OCI-LY3 (cell line): ENCODE results near the gene KCTD2.
"Not testable (repeated sequence)": the region's sequence is repeated elsewhere in the genome, so short reads cannot be mapped to it uniquely, and the experiment has no call there.

Source experiments
- H2AFZ ChIP-seq: fragments of 200-600, 300-600 bp; shearing (Covaris generic); 2 replicates; pipeline ENCODE4 v1.6.0; 2014; ENCODE audit warnings: antibody characterized with exemption, low read depth, low read length
- H3K27ac ChIP-seq: fragments of 200-600, 300-600 bp; sonication (generic); 2 replicates; pipeline ENCODE4 v1.5.1; 2014; ENCODE audit warnings: mild to moderate bottlenecking, low read length, moderate library complexity, mixed read lengths
- H3K27me3 ChIP-seq: fragments of 200-600, 300-600 bp; sonication (generic); 2 replicates; pipeline ENCODE4 v1.6.1; 2014; ENCODE audit warnings: low read depth, low read length, mixed read lengths
- H3K36me3 ChIP-seq: fragments of 200-600, 300-600 bp; sonication (generic); replicated peaks from 2 replicates; pipeline ENCODE3; 2014; ENCODE audit warnings: low read depth, low read length, mixed read lengths
- H3K4me1 ChIP-seq: fragments of 300-600, 200-600 bp; sonication (generic); 2 replicates; pipeline ENCODE4 v1.6.1; 2014; ENCODE audit warnings: low read length, mixed read lengths
- H3K4me2 ChIP-seq: fragments of 200-600, 300-600 bp; sonication (generic); 2 replicates; pipeline ENCODE4 v1.6.1; 2014; ENCODE audit warnings: low read length, mixed read lengths
- H3K4me3 ChIP-seq: fragments of 300-600, 200-600 bp; sonication (generic); 2 replicates; pipeline ENCODE4 v1.5.1; 2014; ENCODE audit warnings: antibody characterized with exemption, mild to moderate bottlenecking, low read length, moderate library complexity
- H3K79me2 ChIP-seq: fragments of 300-600, 200-600 bp; shearing (Covaris generic); 2 replicates; pipeline ENCODE4 v1.6.1; 2014; ENCODE audit warnings: mild to moderate bottlenecking, low read length, mixed read lengths
- H3K9ac ChIP-seq: fragments of 300-600, 200-600 bp; shearing (Covaris generic); 2 replicates; pipeline ENCODE4 v1.6.0; 2014; ENCODE audit warnings: mild to moderate bottlenecking, low read length, moderate library complexity
- H3K9me3 ChIP-seq: fragments of 200-600, 300-600 bp; shearing (Covaris generic); 2 replicates; pipeline ENCODE4 v1.6.1; 2014; ENCODE audit warnings: low read length, mixed read lengths; ENCODE audit not compliant: insufficient read depth
- H4K20me1 ChIP-seq: fragments of 200-600, 300-600 bp; sonication (generic); 2 replicates; pipeline ENCODE4 v1.6.1; 2016; ENCODE audit warnings: low read length, mixed read lengths; ENCODE audit not compliant: insufficient read depth
- EZH2phosphoT487 ChIP-seq: fragments of 200-600 bp; shearing (Covaris generic); IDR thresholded peaks from 2 replicates; pipeline ENCODE4 v1.6.1; 2018; ENCODE audit warnings: antibody characterized with exemption, mixed run types, low read depth
- TF ChIP-seq, protein P1 (sequence below): fragments of 200-600, 300-600 bp; sonication (generic); IDR thresholded peaks from 2 replicates; pipeline ENCODE4 v1.5.1; 2014; ENCODE audit warnings: antibody characterized with exemption, low read length, low read depth

Gene KCTD2

DNA sequence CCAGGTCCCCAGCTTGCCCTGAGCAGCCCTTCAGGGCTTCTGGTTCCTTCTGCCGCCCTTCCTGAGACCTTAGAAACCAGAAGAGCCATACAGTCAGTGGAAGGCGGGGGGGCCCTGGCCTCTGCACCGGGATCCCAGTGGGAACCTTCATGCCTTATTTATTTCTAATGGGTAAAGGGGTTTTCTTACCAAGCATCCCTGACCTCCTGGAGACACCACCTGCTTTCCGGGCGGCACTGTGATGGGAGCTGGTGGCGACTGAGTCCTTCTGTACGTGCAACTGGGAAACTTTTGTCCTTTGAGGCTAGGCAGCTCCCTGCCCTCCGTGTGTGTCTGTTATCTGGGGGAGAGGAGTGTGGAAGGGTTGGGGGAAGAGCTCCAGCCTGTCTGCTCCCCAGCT is 41.7 kb upstream of the KCTD2 start:
- H3K36me3 ChIP-seq, result no peaks in the 10 kb centered on the region
- no peaks in the 10 kb centered on the region for H3K79me2 ChIP-seq
- H3K4me1 ChIP-seq, result no peaks in the 10 kb centered on the region
- H3K9me3 ChIP-seq, result no peaks in the 10 kb centered on the region
- H3K4me3 ChIP-seq, result no peak overlapping the region
- TF ChIP-seq EZH2phosphoT487, result no peak
- TF ChIP-seq, protein P1, sequence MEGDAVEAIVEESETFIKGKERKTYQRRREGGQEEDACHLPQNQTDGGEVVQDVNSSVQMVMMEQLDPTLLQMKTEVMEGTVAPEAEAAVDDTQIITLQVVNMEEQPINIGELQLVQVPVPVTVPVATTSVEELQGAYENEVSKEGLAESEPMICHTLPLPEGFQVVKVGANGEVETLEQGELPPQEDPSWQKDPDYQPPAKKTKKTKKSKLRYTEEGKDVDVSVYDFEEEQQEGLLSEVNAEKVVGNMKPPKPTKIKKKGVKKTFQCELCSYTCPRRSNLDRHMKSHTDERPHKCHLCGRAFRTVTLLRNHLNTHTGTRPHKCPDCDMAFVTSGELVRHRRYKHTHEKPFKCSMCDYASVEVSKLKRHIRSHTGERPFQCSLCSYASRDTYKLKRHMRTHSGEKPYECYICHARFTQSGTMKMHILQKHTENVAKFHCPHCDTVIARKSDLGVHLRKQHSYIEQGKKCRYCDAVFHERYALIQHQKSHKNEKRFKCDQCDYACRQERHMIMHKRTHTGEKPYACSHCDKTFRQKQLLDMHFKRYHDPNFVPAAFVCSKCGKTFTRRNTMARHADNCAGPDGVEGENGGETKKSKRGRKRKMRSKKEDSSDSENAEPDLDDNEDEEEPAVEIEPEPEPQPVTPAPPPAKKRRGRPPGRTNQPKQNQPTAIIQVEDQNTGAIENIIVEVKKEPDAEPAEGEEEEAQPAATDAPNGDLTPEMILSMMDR, result no peak
- H3K9ac ChIP-seq, result no peak overlapping the region
- no peaks in the 10 kb centered on the region for H3K27me3 ChIP-seq
- no peak overlapping the region for H3K4me2 ChIP-seq
- H3K27ac ChIP-seq, result no peak overlapping the region
- no peaks in the 10 kb centered on the region for H4K20me1 ChIP-seq
- no peak overlapping the region for H2AFZ ChIP-seq

DNA sequence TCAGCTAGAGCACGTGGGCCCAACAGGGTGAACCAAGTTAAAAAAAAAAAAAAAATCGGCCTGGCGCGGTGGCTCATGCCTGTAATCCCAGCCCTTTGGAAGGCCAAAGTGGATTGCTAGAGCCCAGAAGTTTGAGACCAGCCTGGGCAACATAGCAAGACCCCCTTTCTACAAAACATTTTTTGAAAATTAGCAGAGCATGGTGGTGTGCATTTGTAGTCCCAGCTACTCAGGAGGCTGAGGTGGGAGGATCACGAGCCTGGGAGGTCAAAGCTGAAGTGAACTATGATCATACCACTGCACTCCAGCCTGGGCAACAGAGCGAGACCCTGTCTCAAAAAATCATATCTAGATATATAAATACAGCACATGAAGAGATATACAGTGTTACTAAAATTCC is 40.9 kb upstream of the KCTD2 start:
- H2AFZ ChIP-seq, H3K79me2 ChIP-seq, H3K27me3 ChIP-seq, H3K9me3 ChIP-seq, H4K20me1 ChIP-seq, H3K36me3 ChIP-seq, H3K9ac ChIP-seq, H3K27ac ChIP-seq, H3K4me3 ChIP-seq, H3K4me1 ChIP-seq, H3K4me2 ChIP-seq: not testable (repeated sequence)

DNA sequence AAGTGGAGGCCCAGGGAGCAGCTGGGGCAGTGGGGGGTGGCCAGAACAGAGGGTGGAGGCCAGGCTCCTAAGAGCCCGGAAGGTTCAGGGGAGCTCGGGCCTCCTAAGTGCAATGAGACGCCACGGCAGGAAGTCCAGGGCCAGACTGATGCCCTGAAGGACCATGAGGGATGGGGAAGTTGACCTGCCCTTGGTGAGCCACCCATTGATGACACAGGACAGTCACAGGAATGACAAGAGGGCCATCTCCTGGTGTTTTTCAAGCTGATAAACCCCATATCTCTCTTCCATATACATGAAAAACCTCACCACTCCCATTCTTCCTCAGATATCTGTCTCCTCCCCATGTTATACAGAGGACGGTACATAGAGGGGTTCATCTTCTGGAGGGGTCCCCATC is 40.4 kb upstream of the KCTD2 start:
- no peaks in the 10 kb centered on the region for H3K9me3 ChIP-seq
- H3K4me3 ChIP-seq, result no peak overlapping the region
- no peak for TF ChIP-seq EZH2phosphoT487
- TF ChIP-seq, protein P1, result no peak
- no peaks in the 10 kb centered on the region for H3K36me3 ChIP-seq
- H3K4me2 ChIP-seq, result no peak overlapping the region
- peaks cover under 1% of the 10 kb centered on the region; the same call in 1 of the 2 replicates for H3K4me1 ChIP-seq
- H3K27ac ChIP-seq, result no peak overlapping the region
- no peak overlapping the region for H3K9ac ChIP-seq
- H4K20me1 ChIP-seq, result no peaks in the 10 kb centered on the region
- no peak overlapping the region for H2AFZ ChIP-seq
- no peaks in the 10 kb centered on the region for H3K27me3 ChIP-seq
- H3K79me2 ChIP-seq, result no peaks in the 10 kb centered on the region

DNA sequence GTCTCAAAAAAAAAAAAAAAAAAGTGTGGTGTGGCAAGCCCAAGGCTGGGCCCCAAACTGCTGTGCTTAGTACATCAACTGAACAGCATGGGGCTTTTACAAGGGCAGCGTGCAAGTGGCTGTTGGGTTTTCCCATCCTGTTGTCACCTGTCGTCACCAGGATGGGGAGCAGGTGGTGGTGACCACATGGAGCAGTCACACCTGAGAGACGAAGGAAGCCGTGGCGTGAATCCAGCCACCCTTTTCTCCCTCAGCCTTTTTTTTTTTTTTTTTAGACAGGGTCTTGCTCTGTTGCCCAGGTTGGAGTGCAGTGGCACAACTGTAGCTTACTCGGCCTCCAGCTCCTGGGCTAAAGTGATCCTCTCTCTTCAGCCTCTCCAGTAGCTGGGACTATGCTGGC is 38.7 kb upstream of the KCTD2 start:
- H3K27ac ChIP-seq, result no peak overlapping the region
- TF ChIP-seq, protein P1, result no peak
- TF ChIP-seq EZH2phosphoT487, result no peak
- peaks cover 7% of the 10 kb centered on the region for H3K79me2 ChIP-seq
- peaks cover 8% of the 10 kb centered on the region for H3K4me1 ChIP-seq
- H3K4me2 ChIP-seq, result no peak overlapping the region
- no peaks in the 10 kb centered on the region for H3K27me3 ChIP-seq
- H3K9ac ChIP-seq, result no peak overlapping the region
- H2AFZ ChIP-seq, result no peak overlapping the region
- no peaks in the 10 kb centered on the region for H4K20me1 ChIP-seq
- H3K4me3 ChIP-seq, result no peak overlapping the region
- H3K36me3 ChIP-seq, result no peaks in the 10 kb centered on the region
- H3K9me3 ChIP-seq, result no peaks in the 10 kb centered on the region

DNA sequence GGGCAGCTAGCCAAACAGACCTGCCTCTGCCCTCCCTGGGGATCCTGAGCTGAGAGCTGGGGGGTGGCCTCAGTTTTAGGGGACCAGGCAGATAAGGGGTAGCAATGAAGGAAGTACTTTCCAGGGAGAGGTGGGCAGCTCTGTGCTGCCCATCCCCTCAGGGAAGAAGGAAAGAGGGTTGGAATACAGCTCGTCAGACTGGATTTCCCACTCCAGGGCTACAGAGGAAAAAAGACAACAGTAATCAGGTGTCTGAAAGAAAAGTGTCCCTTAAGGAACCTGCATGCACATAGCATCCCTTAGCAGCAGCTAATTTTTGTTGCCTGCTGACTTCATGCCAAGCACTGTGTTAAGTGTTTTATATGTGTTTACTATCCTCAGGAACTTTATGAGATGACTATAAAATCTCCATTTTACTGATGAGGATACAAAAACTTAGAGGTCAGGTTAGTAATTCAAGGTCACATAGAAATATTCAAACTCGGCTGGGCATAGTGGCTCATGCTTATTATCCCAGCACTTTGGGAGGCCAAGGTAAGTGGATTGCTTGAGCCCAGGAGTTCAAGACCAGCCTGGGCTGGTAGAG is 37.8 kb upstream of the KCTD2 start:
- Histone ChIP-seq H3K9ac (no peak overlapping the region), H4K20me1 (no peaks in the 10 kb centered on the region), H3K79me2 (peaks cover 14% of the 10 kb centered on the region), H3K4me1 (peaks cover 14% of the 10 kb centered on the region), H3K27me3 (no peaks in the 10 kb centered on the region), H2AFZ (no peak overlapping the region), H3K4me2 (no peak overlapping the region), H3K27ac (no peak overlapping the region), H3K36me3 (no peaks in the 10 kb centered on the region), H3K9me3 (no peaks in the 10 kb centered on the region), H3K4me3 (no peak overlapping the region)
- TF ChIP-seq, protein P1, result no peak
- no peak for TF ChIP-seq EZH2phosphoT487
